GM12801 (cell line): Measurements from ENCODE around the gene ITPKB.

ENCODE experiments used
- CTCF ChIP-seq: IDR thresholded peaks from one replicate; pipeline ENCODE4 v1.5.1; 2011; ENCODE audit warnings: control low read depth; ENCODE audit not compliant: insufficient read length; ENCODE audit errors: extremely low read depth

The ITPKB gene

GRCh38 chr1:226586650-226587422 lies 152.2 kb downstream of the ITPKB start:
- TF ChIP-seq CTCF, result no peak

GRCh38 chr1:226586116-226586515 lies 153.0 kb downstream of the ITPKB start:
- no peak for TF ChIP-seq CTCF

GRCh38 chr1:226584164-226584563 lies 154.9 kb downstream of the ITPKB start:
- TF ChIP-seq CTCF, result no peak

GRCh38 chr1:226582966-226583365 lies 156.1 kb downstream of the ITPKB start:
- no peak for TF ChIP-seq CTCF
